ENCODE results near the gene RBM20. TPM values are rescaled to one million over a fixed set of nuclear protein-coding genes. Genes with fewer than 3 reads are reported as not detected.
A peak's percentile ranks its signal among the peaks of the same experiment; 100 is the strongest.

Gene RBM20
- total and polyA plus RNA-seq, 2 donors: 1.6 to 3.8 TPM

GRCh38 chr10:110774069-110775019 lies 130.2 kb downstream of the RBM20 start:
- 96% methylated on average over 8 of the region's 8 CpGs for WGBS
- H3K27ac ChIP-seq (ENCODE audit: low read depth in 1 of 2, low read length in 1 of 2): no peak overlapping the region
- H3K9me3 ChIP-seq (ENCODE audit: control insufficient read depth in 2 of 2, insufficient read depth in 1 of 2, low read length in 1 of 2): no peaks in the 10 kb centered on the region
- no peaks in the 10 kb centered on the region for H3K4me1 ChIP-seq (ENCODE audit: control insufficient read depth in 2 of 2, insufficient read depth in 2 of 2, low read length in 2 of 2)
- no peaks in the 10 kb centered on the region for H3K27me3 ChIP-seq (ENCODE audit: control insufficient read depth in 2 of 2, insufficient read depth in 1 of 2, low read length in 1 of 2)
- no peaks in the 10 kb centered on the region for H3K36me3 ChIP-seq (ENCODE audit: control insufficient read depth in 2 of 2, insufficient read depth in 2 of 2, low read length in 1 of 2)
- H3K4me3 ChIP-seq (ENCODE audit: low read length in 2 of 2): no peak overlapping the region
- DNase-seq (ENCODE audit: low read depth in 6 of 9, low spot score in 9 of 9): no peak

- DNase-seq (ENCODE audit: low read depth in 6 of 9, low spot score in 9 of 9): no peak
- H3K27ac ChIP-seq (ENCODE audit: low read depth in 1 of 2, low read length in 1 of 2): no peak overlapping the region
- no peaks in the 10 kb centered on the region for H3K4me1 ChIP-seq (ENCODE audit: control insufficient read depth in 2 of 2, insufficient read depth in 2 of 2, low read length in 2 of 2)
- no peak overlapping the region for H3K4me3 ChIP-seq (ENCODE audit: low read length in 2 of 2)
- H3K27me3 ChIP-seq (ENCODE audit: control insufficient read depth in 2 of 2, insufficient read depth in 1 of 2, low read length in 1 of 2): no peaks in the 10 kb centered on the region
- H3K36me3 ChIP-seq (ENCODE audit: control insufficient read depth in 2 of 2, insufficient read depth in 2 of 2, low read length in 1 of 2): no peaks in the 10 kb centered on the region
- 98% methylated on average over 4 of the region's 4 CpGs for WGBS
- no peaks in the 10 kb centered on the region for H3K9me3 ChIP-seq (ENCODE audit: control insufficient read depth in 2 of 2, insufficient read depth in 1 of 2, low read length in 1 of 2)
Measured at GRCh38 chr10:110775020-110775375, 130.9 kb downstream of the RBM20 start.

GRCh38 chr10:110775406-110775805 lies 131.3 kb downstream of the RBM20 start:
- 98% methylated on average over 4 of the region's 4 CpGs for WGBS
- Histone ChIP-seq H3K4me3 (ENCODE audit: low read length in 2 of 2) (no peak overlapping the region), H3K4me1 (ENCODE audit: control insufficient read depth in 2 of 2, insufficient read depth in 2 of 2, low read length in 2 of 2) (no peaks in the 10 kb centered on the region), H3K9me3 (ENCODE audit: control insufficient read depth in 2 of 2, insufficient read depth in 1 of 2, low read length in 1 of 2) (no peaks in the 10 kb centered on the region), H3K36me3 (ENCODE audit: control insufficient read depth in 2 of 2, insufficient read depth in 2 of 2, low read length in 1 of 2) (no peaks in the 10 kb centered on the region), H3K27me3 (ENCODE audit: control insufficient read depth in 2 of 2, insufficient read depth in 1 of 2, low read length in 1 of 2) (no peaks in the 10 kb centered on the region), H3K27ac (ENCODE audit: low read depth in 1 of 2, low read length in 1 of 2) (no peak overlapping the region)
- DNase-seq (ENCODE audit: low read depth in 6 of 9, low spot score in 9 of 9): no peak

- Histone ChIP-seq H3K36me3 (ENCODE audit: control insufficient read depth in 2 of 2, insufficient read depth in 2 of 2, low read length in 1 of 2) (no peaks in the 10 kb centered on the region), H3K27ac (ENCODE audit: low read depth in 1 of 2, low read length in 1 of 2) (no peak overlapping the region), H3K9me3 (ENCODE audit: control insufficient read depth in 2 of 2, insufficient read depth in 1 of 2, low read length in 1 of 2) (no peaks in the 10 kb centered on the region), H3K27me3 (ENCODE audit: control insufficient read depth in 2 of 2, insufficient read depth in 1 of 2, low read length in 1 of 2) (no peaks in the 10 kb centered on the region), H3K4me3 (ENCODE audit: low read length in 2 of 2) (no peak overlapping the region), H3K4me1 (ENCODE audit: control insufficient read depth in 2 of 2, insufficient read depth in 2 of 2, low read length in 2 of 2) (no peaks in the 10 kb centered on the region)
- no peak for DNase-seq (ENCODE audit: low read depth in 6 of 9, low spot score in 9 of 9)
- 92% methylated on average over 3 of the region's 3 CpGs for WGBS
Measured at GRCh38 chr10:110777017-110777416, 132.9 kb downstream of the RBM20 start.

- no peak overlapping the region for H3K4me3 ChIP-seq (ENCODE audit: low read length in 2 of 2)
- no peaks in the 10 kb centered on the region for H3K9me3 ChIP-seq (ENCODE audit: control insufficient read depth in 2 of 2, insufficient read depth in 1 of 2, low read length in 1 of 2)
- H3K27me3 ChIP-seq (ENCODE audit: control insufficient read depth in 2 of 2, insufficient read depth in 1 of 2, low read length in 1 of 2): no peaks in the 10 kb centered on the region
- H3K36me3 ChIP-seq (ENCODE audit: control insufficient read depth in 2 of 2, insufficient read depth in 2 of 2, low read length in 1 of 2): no peaks in the 10 kb centered on the region
- WGBS: 94% methylated on average over 4 of the region's 4 CpGs
- H3K4me1 ChIP-seq (ENCODE audit: control insufficient read depth in 2 of 2, insufficient read depth in 2 of 2, low read length in 2 of 2): no peaks in the 10 kb centered on the region
- no peak for DNase-seq (ENCODE audit: low read depth in 6 of 9, low spot score in 9 of 9)
- no peak overlapping the region for H3K27ac ChIP-seq (ENCODE audit: low read depth in 1 of 2, low read length in 1 of 2)
Measured at GRCh38 chr10:110777661-110778060, 133.5 kb downstream of the RBM20 start.

- H3K9me3 ChIP-seq (ENCODE audit: control insufficient read depth in 2 of 2, insufficient read depth in 1 of 2, low read length in 1 of 2): peaks cover 0 to 2% of the 10 kb centered on the region in 2 donors
- no peak for DNase-seq (ENCODE audit: low read depth in 6 of 9, low spot score in 9 of 9)
- no peak overlapping the region for H3K27ac ChIP-seq (ENCODE audit: low read depth in 1 of 2, low read length in 1 of 2)
- H3K27me3 ChIP-seq (ENCODE audit: control insufficient read depth in 2 of 2, insufficient read depth in 1 of 2, low read length in 1 of 2): no peaks in the 10 kb centered on the region
- peaks cover 0 to 3% of the 10 kb centered on the region in 2 donors for H3K4me1 ChIP-seq (ENCODE audit: control insufficient read depth in 2 of 2, insufficient read depth in 2 of 2, low read length in 2 of 2)
- H3K36me3 ChIP-seq (ENCODE audit: control insufficient read depth in 2 of 2, insufficient read depth in 2 of 2, low read length in 1 of 2): no peaks in the 10 kb centered on the region
- WGBS: 78% methylated on average over 1 of the region's 1 CpG
- H3K4me3 ChIP-seq (ENCODE audit: low read length in 2 of 2): no peak overlapping the region
Measured at GRCh38 chr10:110778211-110778610, 134.1 kb downstream of the RBM20 start.

- H3K27me3 ChIP-seq (ENCODE audit: control insufficient read depth in 2 of 2, insufficient read depth in 1 of 2, low read length in 1 of 2): no peaks in the 10 kb centered on the region
- WGBS: 72% methylated on average over 3 of the region's 3 CpGs
- H3K4me1 ChIP-seq (ENCODE audit: control insufficient read depth in 2 of 2, insufficient read depth in 2 of 2, low read length in 2 of 2): peaks cover 0 to 10% of the 10 kb centered on the region in 2 donors
- H3K4me3 ChIP-seq (ENCODE audit: low read length in 2 of 2): no peak overlapping the region
- DNase-seq (ENCODE audit: low read depth in 6 of 9, low spot score in 9 of 9): peak in 2 of 9 donors; percentile 21 to 31
- H3K27ac ChIP-seq (ENCODE audit: low read depth in 1 of 2, low read length in 1 of 2): no peak overlapping the region
- H3K9me3 ChIP-seq (ENCODE audit: control insufficient read depth in 2 of 2, insufficient read depth in 1 of 2, low read length in 1 of 2): peaks cover 0 to 3% of the 10 kb centered on the region in 2 donors
- no peaks in the 10 kb centered on the region for H3K36me3 ChIP-seq (ENCODE audit: control insufficient read depth in 2 of 2, insufficient read depth in 2 of 2, low read length in 1 of 2)
Measured at GRCh38 chr10:110779489-110779888, 135.4 kb downstream of the RBM20 start.

GRCh38 chr10:110780704-110781103 lies 136.6 kb downstream of the RBM20 start:
- no peak overlapping the region for H3K27ac ChIP-seq (ENCODE audit: low read depth in 1 of 2, low read length in 1 of 2)

GRCh38 chr10:110781139-110781538 lies 137.0 kb downstream of the RBM20 start:
- peaks cover 0 to 18% of the 10 kb centered on the region in 2 donors for H3K4me1 ChIP-seq (ENCODE audit: control insufficient read depth in 2 of 2, insufficient read depth in 2 of 2, low read length in 2 of 2)
- no peaks in the 10 kb centered on the region for H3K27me3 ChIP-seq (ENCODE audit: control insufficient read depth in 2 of 2, insufficient read depth in 1 of 2, low read length in 1 of 2)
- 98% methylated on average over 7 of the region's 7 CpGs for WGBS
- H3K4me3 ChIP-seq (ENCODE audit: low read length in 2 of 2): no peak overlapping the region
- H3K27ac ChIP-seq (ENCODE audit: low read depth in 1 of 2, low read length in 1 of 2): no peak overlapping the region
- H3K9me3 ChIP-seq (ENCODE audit: control insufficient read depth in 2 of 2, insufficient read depth in 1 of 2, low read length in 1 of 2): peaks cover 0 to 3% of the 10 kb centered on the region in 2 donors
- no peaks in the 10 kb centered on the region for H3K36me3 ChIP-seq (ENCODE audit: control insufficient read depth in 2 of 2, insufficient read depth in 2 of 2, low read length in 1 of 2)
- DNase-seq (ENCODE audit: low read depth in 6 of 9, low spot score in 9 of 9): no peak

More at GRCh38 chr10:110780704-110781103, 136.6 kb downstream of the RBM20 start:
- WGBS: 96% methylated on average over 8 of the region's 8 CpGs
- H3K27me3 ChIP-seq (ENCODE audit: control insufficient read depth in 2 of 2, insufficient read depth in 1 of 2, low read length in 1 of 2): no peaks in the 10 kb centered on the region
- no peaks in the 10 kb centered on the region for H3K36me3 ChIP-seq (ENCODE audit: control insufficient read depth in 2 of 2, insufficient read depth in 2 of 2, low read length in 1 of 2)
- H3K4me3 ChIP-seq (ENCODE audit: low read length in 2 of 2): no peak overlapping the region
- peaks cover 0 to 14% of the 10 kb centered on the region in 2 donors for H3K4me1 ChIP-seq (ENCODE audit: control insufficient read depth in 2 of 2, insufficient read depth in 2 of 2, low read length in 2 of 2)
- peaks cover 0 to 3% of the 10 kb centered on the region in 2 donors for H3K9me3 ChIP-seq (ENCODE audit: control insufficient read depth in 2 of 2, insufficient read depth in 1 of 2, low read length in 1 of 2)
- DNase-seq (ENCODE audit: low read depth in 6 of 9, low spot score in 9 of 9): no peak

Data from thymus (tissue), 11 donors.